WTC11 (cell line): ENCODE measurements around the gene PHOSPHO2.

Experiments used
- CTCF ChIP-seq: fragments of 200-600 bp; IDR thresholded peaks from 2 replicates; pipeline ENCODE4 v1.8.0; 2022; ENCODE audit warnings: antibody characterized with exemption
- FOXP1 ChIP-seq: sonication (generic); formaldehyde crosslinking; IDR thresholded peaks from 2 replicates; pipeline ENCODE4 v1.8.0; 2022; ENCODE audit warnings: missing genetic modification reagents, mild to moderate bottlenecking, moderate library complexity, borderline replicate concordance
- MAX ChIP-seq: sonication (generic); formaldehyde crosslinking; IDR thresholded peaks from 2 replicates; pipeline ENCODE4 v1.8.0; 2022; ENCODE audit warnings: mild to moderate bottlenecking, missing genetic modification reagents
- SMAD4 ChIP-seq: sonication (generic); formaldehyde crosslinking; IDR thresholded peaks from 2 replicates; pipeline ENCODE4 v1.8.0; 2022; ENCODE audit warnings: mild to moderate bottlenecking, missing genetic modification reagents
- USF1 ChIP-seq: sonication (generic); formaldehyde crosslinking; IDR thresholded peaks from 2 replicates; pipeline ENCODE4 v1.8.0; 2022; ENCODE audit warnings: mild to moderate bottlenecking, missing genetic modification reagents
- ZNF232 ChIP-seq: sonication (generic); formaldehyde crosslinking; IDR thresholded peaks from 2 replicates; pipeline ENCODE4 v1.8.0; 2022; ENCODE audit warnings: mild to moderate bottlenecking, missing genetic modification reagents
- ZNF512 ChIP-seq: sonication (generic); formaldehyde crosslinking; IDR thresholded peaks from 2 replicates; pipeline ENCODE4 v1.8.1; 2022; ENCODE audit warnings: missing genetic modification reagents, borderline replicate concordance

GRCh38 chr2:169718930-169719504 is 24.7 kb downstream of the PHOSPHO2 start:
- TF ChIP-seq CTCF: no peak
- TF ChIP-seq SMAD4: no peak
- no peak for TF ChIP-seq MAX
- no peak for TF ChIP-seq FOXP1 (CRISPR knock-in tag)
- no peak for TF ChIP-seq USF1 (CRISPR knock-in tag)
- no peak for TF ChIP-seq ZNF512 (CRISPR knock-in tag)
- TF ChIP-seq ZNF232 (CRISPR knock-in tag): no peak
